Inferior parietal cortex (tissue), 1 donor: ENCODE data around the gene CERK.
A peak's percentile ranks its signal among the peaks of the same experiment; 100 is the strongest.

ENCODE experiments used
- DNase-seq: peaks from one replicate; pipeline ENCODE4 v3.0.0-alpha.2; 2016; ENCODE audit errors: extremely low spot score

The CERK gene

GRCh38 chr22:46764779-46765485 is 26.9 kb upstream of the CERK start:
- DNase-seq, result no peak

- DNase-seq, result no peak
Observed at GRCh38 chr22:46764140-46764680, 26.2 kb upstream of the CERK start.

- DNase-seq, result no peak
Observed at GRCh38 chr22:46763051-46763705, 25.1 kb upstream of the CERK start.

GRCh38 chr22:46762238-46763050 is 24.4 kb upstream of the CERK start, which contains the start of gene TBC1D22A:
Gene TBC1D22A, plus strand, starts transcription at chr22:46762650. Its CDS starts 137 bp downstream, at chr22:46762787.
- DNase-seq, result peak; percentile 96

GRCh38 chr22:46761539-46762237 is 23.6 kb upstream of the CERK start:
- DNase-seq, result no peak

- DNase-seq, result no peak
Observed at GRCh38 chr22:46761017-46761416, 23.0 kb upstream of the CERK start.

GRCh38 chr22:46758867-46759290 is 20.8 kb upstream of the CERK start:
- peak; percentile 78 for DNase-seq

GRCh38 chr22:46758121-46758520 is 20.1 kb upstream of the CERK start:
- no peak for DNase-seq

- no peak for DNase-seq
Observed at GRCh38 chr22:46757104-46757503, 19.1 kb upstream of the CERK start.

- DNase-seq, result no peak
Observed at GRCh38 chr22:46756097-46756496, 18.0 kb upstream of the CERK start.

- DNase-seq, result no peak
Observed at GRCh38 chr22:46755525-46755924, 17.5 kb upstream of the CERK start.

- DNase-seq, result no peak
Observed at GRCh38 chr22:46754826-46755225, 16.8 kb upstream of the CERK start.

- DNase-seq, result no peak
Observed at GRCh38 chr22:46754110-46754799, 16.2 kb upstream of the CERK start.

GRCh38 chr22:46753761-46754109 is 15.7 kb upstream of the CERK start:
- DNase-seq, result no peak

- no peak for DNase-seq
Observed at GRCh38 chr22:46753360-46753759, 15.3 kb upstream of the CERK start.

GRCh38 chr22:46752988-46753310 is 14.9 kb upstream of the CERK start:
- no peak for DNase-seq

- no peak for DNase-seq
Observed at GRCh38 chr22:46752286-46752987, 14.4 kb upstream of the CERK start.

GRCh38 chr22:46750863-46751443 is 12.9 kb upstream of the CERK start:
- no peak for DNase-seq

- DNase-seq, result no peak
Observed at GRCh38 chr22:46750530-46750800, 12.4 kb upstream of the CERK start.

GRCh38 chr22:46749682-46750529 is 11.9 kb upstream of the CERK start:
- no peak for DNase-seq
